H1 (cell line): Measurements from ENCODE around the gene TFAP2A. TPM values are rescaled to one million over a fixed set of nuclear protein-coding genes. Genes with fewer than 3 reads are reported as not detected.
A peak's percentile ranks its signal among the peaks of the same experiment; 100 is the strongest.

Experiments used
- ASH2L ChIP-seq: fragments of 200-600, 300-600 bp; sonication (generic); IDR thresholded peaks from one replicate; pipeline ENCODE4 v1.7.1; 2017; ENCODE audit warnings: low read length
- CBX8 ChIP-seq: fragments of 300-800, 300-1000 bp; sonication (generic); IDR thresholded peaks from 2 replicates; pipeline ENCODE4 v1.7.1; 2016; ENCODE audit warnings: low read depth, low read length, borderline replicate concordance
- CEBPB ChIP-seq: IDR thresholded peaks from 2 replicates; pipeline ENCODE4 v1.6.1; 2012; ENCODE audit warnings: low read depth, low read length
- CHD2 ChIP-seq: IDR thresholded peaks from 2 replicates; pipeline ENCODE4 v1.6.1; 2012; ENCODE audit warnings: low read length, improper control_type of control experiment
- CREB1 ChIP-seq: IDR thresholded peaks from 2 replicates; pipeline ENCODE4 v1.6.1; 2012; ENCODE audit warnings: inconsistent platforms
- E2F6 ChIP-seq: IDR thresholded peaks from 2 replicates; pipeline ENCODE4 v1.6.1; 2012; ENCODE audit warnings: inconsistent platforms
- EZH2 ChIP-seq: fragments of 200-600 bp; sonication (generic); IDR thresholded peaks from 2 replicates; pipeline ENCODE4 v1.7.1; 2012; ENCODE audit warnings: low read depth, mild to moderate bottlenecking, moderate library complexity, low read length, inconsistent platforms; ENCODE audit not compliant: severe bottlenecking
- GTF2F1 ChIP-seq: IDR thresholded peaks from 2 replicates; pipeline ENCODE4 v1.6.1; 2012; ENCODE audit warnings: low read depth, low read length, improper control_type of control experiment, borderline replicate concordance
- HDAC2 ChIP-seq, 2 experiments: fragments of 300-600 bp in 1 of 2; sonication (generic) in 1 of 2; IDR thresholded peaks; 2 replicates each; pipeline ENCODE4 v1.6.1; 2011 to 2012; ENCODE audit warnings: low read depth in 2 of 2, low read length in 2 of 2, mild to moderate bottlenecking in 2 of 2, moderate library complexity in 2 of 2, borderline replicate concordance in 1 of 2, inconsistent platforms in 1 of 2
- JUN ChIP-seq: IDR thresholded peaks from 2 replicates; pipeline ENCODE4 v1.6.1; 2011; ENCODE audit warnings: low read depth, mild to moderate bottlenecking, improper control_type of control experiment, low read length
- JUND ChIP-seq: IDR thresholded peaks from 2 replicates; pipeline ENCODE4 v1.6.1; 2011; ENCODE audit warnings: mild to moderate bottlenecking, improper control_type of control experiment, low read length
- KDM1A ChIP-seq: fragments of 200-600, 300-600 bp; sonication (generic); IDR thresholded peaks from 2 replicates; pipeline ENCODE4 v1.7.1; 2016; ENCODE audit warnings: mild to moderate bottlenecking, low read length, borderline replicate concordance
- NANOG ChIP-seq: IDR thresholded peaks from 2 replicates; pipeline ENCODE4 v1.6.1; 2011; ENCODE audit warnings: low read length, low read depth, mild to moderate bottlenecking, inconsistent platforms; ENCODE audit not compliant: insufficient read depth, poor library complexity, severe bottlenecking
- RNF2 ChIP-seq: fragments of 200-900, 300-1000 bp; sonication (generic); IDR thresholded peaks from 2 replicates; pipeline ENCODE4 v1.7.1; 2016; ENCODE audit warnings: borderline replicate concordance, low read depth, mild to moderate bottlenecking, antibody characterized with exemption, low read length; ENCODE audit not compliant: poor library complexity, severe bottlenecking; ENCODE audit errors: missing control alignments
- RXRA ChIP-seq: IDR thresholded peaks from 2 replicates; pipeline ENCODE4 v1.6.1; 2011; ENCODE audit warnings: low read depth, mild to moderate bottlenecking, low read length, moderate library complexity; ENCODE audit not compliant: insufficient read depth
- SIRT6 ChIP-seq: IDR thresholded peaks from one replicate; pipeline ENCODE4 v1.7.1; 2012; ENCODE audit warnings: low read length, inconsistent platforms
- SUZ12 ChIP-seq: fragments of 200-600 bp; sonication (generic); IDR thresholded peaks from 2 replicates; pipeline ENCODE4 v1.6.1; 2012; ENCODE audit warnings: mild to moderate bottlenecking, inconsistent platforms, low read length, moderate library complexity, mixed read lengths
- TCF12 ChIP-seq: IDR thresholded peaks from 2 replicates; pipeline ENCODE4 v1.6.1; 2011; ENCODE audit warnings: low read depth, mild to moderate bottlenecking, low read length
- ZNF274 ChIP-seq: IDR thresholded peaks from 2 replicates; pipeline ENCODE4 v1.7.0; 2012; ENCODE audit warnings: low read length, borderline replicate concordance; ENCODE audit errors: extremely low read depth
- polyA plus RNA-seq, 7 experiments: library from polyadenylated mRNA; depleted of rRNA in 3 of 7; stranded (reverse) in 5 of 7; unstranded in 2 of 7; fragments of >200 nt in 5 of 7; fragments of 200-250 nt in 2 of 7; gene quantifications; 1 replicate in 5 of 7; 2 replicates in 1 of 7; 4 replicates in 1 of 7; pipeline versions ENCODE4 v1.2.1 to v1.2.3, GENCODE V29; 2011 to 2013; ENCODE audit warnings: missing spikeins in 2 of 7, mixed read lengths in 2 of 7
- total RNA-seq: library from RNA; stranded (reverse); fragmentation: NEBNext Ultra II Directional; extraction: Animal tissue kit (Norgen Biotek cat#: 25700); gene quantifications from 2 replicates; pipeline ENCODE4 v1.2.1, GENCODE V29; 2021
- TF ChIP-seq, protein P1 (sequence below): IDR thresholded peaks from 2 replicates; pipeline ENCODE4 v1.6.1; 2011; ENCODE audit warnings: low read length, improper control_type of control experiment

Gene TFAP2A
- total and polyA plus RNA-seq, 2 of the 8 experiments (the other 6 are each of a cell fraction or from before 2014, with no cell fraction given), result 0.23 TPM; not detected in 1

DNA sequence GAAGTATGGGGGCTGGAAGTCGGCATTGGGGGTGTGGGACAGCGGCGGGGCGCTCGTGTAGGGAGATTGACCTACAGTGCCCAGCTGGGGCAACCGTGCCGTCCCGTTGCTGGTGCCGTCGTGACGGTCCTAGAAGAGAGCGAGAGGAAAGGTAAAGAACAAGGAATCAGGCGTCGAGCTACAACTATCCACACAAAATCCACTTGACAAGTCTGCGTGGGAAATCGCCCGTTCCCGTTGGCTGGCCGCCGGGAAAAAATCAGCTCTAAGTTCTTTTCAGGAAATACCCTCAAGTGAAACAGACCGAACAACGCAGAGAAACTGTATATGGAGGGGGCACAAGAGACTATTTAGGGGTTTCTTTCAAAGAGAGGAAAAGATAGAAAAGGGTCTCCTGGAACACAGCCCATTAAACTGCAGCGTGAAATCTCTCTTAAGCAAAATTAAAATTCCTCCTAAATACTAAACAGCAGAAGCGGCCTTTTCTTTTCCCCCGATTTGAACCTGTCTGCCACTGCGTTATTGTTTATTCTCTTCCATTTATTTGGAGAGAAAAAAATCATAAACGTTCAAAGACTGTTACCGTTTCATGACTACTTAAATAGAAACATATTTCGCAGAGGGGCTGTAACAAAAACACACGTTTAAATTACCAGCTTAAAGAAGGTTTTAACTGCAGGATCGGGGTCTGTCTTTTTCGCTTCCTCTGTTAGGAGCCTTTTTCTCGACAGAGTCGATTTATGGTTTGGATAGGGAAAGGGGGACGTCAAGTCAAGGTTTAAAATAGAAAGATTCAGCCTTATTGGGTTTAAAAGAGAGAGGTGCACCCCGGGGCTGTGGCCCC lies 4.4 kb downstream of the TFAP2A start (continued):
- TF ChIP-seq JUN (no peak), E2F6 (no peak), ASH2L (no peak), ZNF274 (no peak), GTF2F1 (no peak), SUZ12 (peak; percentile 99), RXRA (no peak), CHD2 (no peak), RNF2 (peak; percentile 100), CEBPB (no peak), HDAC2 (IDR thresholded peaks at IDR 0.05; ENCODE audit: borderline replicate concordance in 1 of 2, low read depth in 2 of 2, low read length in 2 of 2) (no peak), KDM1A (no peak), CREB1 (no peak), CBX8 (peak; percentile 95), JUND (no peak), TCF12 (0 out of 2 replicates have a peak, but pooled peaks have one; percentile 28), NANOG (no peak), SIRT6 (no peak), EZH2 (peak; percentile 95)
- TF ChIP-seq, protein P1, sequence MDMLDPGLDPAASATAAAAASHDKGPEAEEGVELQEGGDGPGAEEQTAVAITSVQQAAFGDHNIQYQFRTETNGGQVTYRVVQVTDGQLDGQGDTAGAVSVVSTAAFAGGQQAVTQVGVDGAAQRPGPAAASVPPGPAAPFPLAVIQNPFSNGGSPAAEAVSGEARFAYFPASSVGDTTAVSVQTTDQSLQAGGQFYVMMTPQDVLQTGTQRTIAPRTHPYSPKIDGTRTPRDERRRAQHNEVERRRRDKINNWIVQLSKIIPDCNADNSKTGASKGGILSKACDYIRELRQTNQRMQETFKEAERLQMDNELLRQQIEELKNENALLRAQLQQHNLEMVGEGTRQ, result no peak
- TF ChIP-seq, all 59 proteins: peak for 6
